RWPE1 (cell line): ENCODE results near the gene INPP5A.

Experiments
- CTCF ChIA-PET: fragments of 350-600 bp; sonication (Branson Sonifier 250); formaldehyde crosslinking; extraction: SDS; loops from one replicate; lab custom pipeline; 2021; lab: Yijun Ruan, JAX
- POLR2A ChIA-PET: fragments of 400-600 bp; formaldehyde crosslinking; extraction: SDS; loops from one replicate; lab custom pipeline; 2020; ENCODE audit warnings: antibody characterized with exemption; ENCODE audit not compliant: low non-redundant PET; lab: Yijun Ruan, JAX
- DNase-seq: peaks from one replicate; pipeline ENCODE4 v3.0.0; 2012; ENCODE audit warnings: low spot score
- H3K27ac ChIP-seq: fragments of 450-650 bp; 2 replicates; pipeline ENCODE4 v1.5.1; 2017
- TF ChIP-seq, protein P1 (sequence below): fragments of 450-650 bp; conservative IDR thresholded peaks from 2 replicates; pipeline ENCODE4 v1.5.1; 2017; ENCODE audit warnings: low read depth, mild to moderate bottlenecking

The INPP5A gene

DNA sequence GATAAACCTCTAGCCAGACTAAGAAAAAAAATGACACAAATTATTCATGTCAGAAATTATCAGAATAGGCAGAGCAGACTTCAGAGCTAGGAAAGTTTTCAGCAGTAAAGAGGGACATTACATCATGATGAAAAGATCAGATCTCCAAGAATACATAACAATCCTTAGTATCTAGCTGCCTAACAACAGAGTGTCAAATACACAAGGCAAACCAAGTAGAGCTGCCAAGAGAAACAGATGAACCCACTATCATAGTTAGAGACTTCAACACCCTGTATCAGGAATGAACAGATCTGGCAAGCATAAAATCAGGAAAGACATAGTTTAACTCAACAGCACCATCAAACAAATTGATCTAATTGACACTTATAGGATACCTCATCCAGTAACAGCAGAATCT is 156.1 kb downstream of the INPP5A start:
- ChIA-PET POLR2A (no interaction called here), CTCF (interaction anchor here (0.8 to 1.2 kb wide), 2 partner anchors 10 to 39 kb away, joined by 3 to 5 read pairs; no protein-coding TSS in a partner anchor)
- no peak for DNase-seq
- H3K27ac ChIP-seq: no peak overlapping the region
- TF ChIP-seq, protein P1, sequence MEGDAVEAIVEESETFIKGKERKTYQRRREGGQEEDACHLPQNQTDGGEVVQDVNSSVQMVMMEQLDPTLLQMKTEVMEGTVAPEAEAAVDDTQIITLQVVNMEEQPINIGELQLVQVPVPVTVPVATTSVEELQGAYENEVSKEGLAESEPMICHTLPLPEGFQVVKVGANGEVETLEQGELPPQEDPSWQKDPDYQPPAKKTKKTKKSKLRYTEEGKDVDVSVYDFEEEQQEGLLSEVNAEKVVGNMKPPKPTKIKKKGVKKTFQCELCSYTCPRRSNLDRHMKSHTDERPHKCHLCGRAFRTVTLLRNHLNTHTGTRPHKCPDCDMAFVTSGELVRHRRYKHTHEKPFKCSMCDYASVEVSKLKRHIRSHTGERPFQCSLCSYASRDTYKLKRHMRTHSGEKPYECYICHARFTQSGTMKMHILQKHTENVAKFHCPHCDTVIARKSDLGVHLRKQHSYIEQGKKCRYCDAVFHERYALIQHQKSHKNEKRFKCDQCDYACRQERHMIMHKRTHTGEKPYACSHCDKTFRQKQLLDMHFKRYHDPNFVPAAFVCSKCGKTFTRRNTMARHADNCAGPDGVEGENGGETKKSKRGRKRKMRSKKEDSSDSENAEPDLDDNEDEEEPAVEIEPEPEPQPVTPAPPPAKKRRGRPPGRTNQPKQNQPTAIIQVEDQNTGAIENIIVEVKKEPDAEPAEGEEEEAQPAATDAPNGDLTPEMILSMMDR: no peak

DNA sequence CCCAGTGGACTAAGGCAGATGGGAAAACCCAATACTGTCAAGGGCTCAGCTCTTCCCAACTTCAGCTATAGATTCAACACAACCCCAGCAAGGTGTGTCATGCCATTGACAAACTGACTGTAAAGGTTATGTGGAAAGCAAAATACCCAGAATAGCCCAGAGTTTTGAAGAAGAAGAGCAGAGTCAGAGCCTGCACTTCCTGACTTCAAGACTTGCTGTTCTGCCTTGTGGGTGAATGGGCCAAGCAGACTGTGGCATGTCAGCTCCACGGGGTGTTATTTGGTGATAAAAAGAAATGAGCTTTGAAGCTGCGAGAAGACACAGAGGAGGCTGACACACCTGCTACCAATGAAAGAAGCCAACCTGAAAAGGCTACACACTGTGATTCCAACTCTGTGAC is 158.6 kb downstream of the INPP5A start:
- POLR2A ChIA-PET: no interaction called here
- H3K27ac ChIP-seq: no peak overlapping the region
- no peak for DNase-seq
- TF ChIP-seq, protein P1: no peak
- CTCF ChIA-PET: no interaction called here

DNA sequence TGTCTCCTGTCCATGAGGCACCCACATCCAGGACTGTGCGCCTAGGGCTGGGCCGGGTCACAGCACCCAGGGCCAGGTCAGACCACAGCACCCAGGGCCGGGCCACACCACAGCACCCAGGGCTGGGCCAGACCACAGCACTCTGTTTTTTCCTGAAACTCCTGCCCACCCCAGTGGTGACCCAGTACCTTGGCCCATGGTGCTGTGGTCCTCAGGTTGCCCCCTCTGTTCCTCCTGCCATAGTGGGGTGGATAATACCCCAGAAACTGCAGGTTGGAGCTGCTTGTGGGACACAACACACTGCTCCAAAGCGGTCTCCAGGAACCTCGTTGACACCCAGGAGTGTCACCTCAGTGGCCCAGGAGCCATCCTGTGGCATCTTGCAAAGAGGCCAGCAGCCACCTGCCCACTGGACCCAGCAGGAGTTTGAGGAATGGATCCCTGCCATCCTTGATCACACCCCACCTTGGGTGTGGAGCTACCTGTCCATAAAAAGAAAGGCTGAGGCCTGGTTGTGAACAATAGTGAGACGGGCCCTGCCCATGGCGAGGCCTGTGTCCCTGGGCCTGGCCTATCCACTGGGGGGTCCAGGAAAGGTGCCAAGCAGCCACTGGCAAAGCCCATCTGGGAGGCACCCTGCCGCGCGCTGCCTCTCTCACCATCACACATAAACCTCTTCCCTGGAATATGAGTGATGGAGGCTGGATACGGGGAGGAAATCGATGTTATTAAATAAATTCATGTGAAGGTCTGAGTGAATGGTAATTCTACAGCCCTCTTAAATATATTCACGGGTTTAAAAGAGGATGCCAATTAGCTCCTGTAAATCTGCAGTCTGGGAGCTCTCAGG is 159.4 kb downstream of the INPP5A start:
- CTCF ChIA-PET: no interaction called here
- TF ChIP-seq, protein P1: no peak
- H3K27ac ChIP-seq: no peak overlapping the region

DNA sequence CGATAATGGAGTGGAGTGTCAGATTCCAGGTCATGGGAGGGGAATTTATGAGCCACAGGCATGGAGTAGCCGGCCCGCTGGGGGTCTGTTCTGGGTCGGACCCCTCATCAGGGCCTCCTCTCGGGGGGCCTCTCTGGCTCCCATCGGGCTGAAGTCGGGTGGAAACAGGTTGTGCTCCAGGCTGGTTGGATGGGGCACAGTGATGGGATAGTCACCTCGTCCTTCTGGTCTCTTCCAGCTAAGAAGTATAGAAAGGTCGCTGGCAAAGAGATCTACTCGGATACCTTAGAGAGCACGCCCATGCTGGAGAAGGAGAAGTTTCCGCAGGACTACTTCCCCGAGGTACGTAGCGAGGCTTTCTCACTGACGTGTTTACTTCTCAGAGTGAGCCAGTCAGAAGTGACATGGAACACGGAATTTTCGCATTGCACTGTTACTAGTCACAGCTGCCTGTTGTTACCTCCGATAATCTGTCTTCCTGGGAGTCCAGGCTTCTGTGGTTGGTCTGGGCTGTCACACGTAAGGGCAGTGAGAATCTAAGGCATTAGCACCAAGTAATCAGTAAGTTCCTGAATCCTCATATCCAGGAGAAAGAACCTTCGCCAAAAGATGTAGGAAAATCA is 160.1 kb downstream of the INPP5A start:
- ChIA-PET POLR2A (no interaction called here), CTCF (interaction anchor here (0.9 kb wide), 1 partner anchor 43 kb away, joined by 3 read pairs; no protein-coding TSS in a partner anchor)
- no peak for DNase-seq
- H3K27ac ChIP-seq: no peak overlapping the region
- TF ChIP-seq, protein P1: no peak

More for the DNA sequence above, 159.4 kb downstream of the INPP5A start:
- DNase-seq: no peak
- POLR2A ChIA-PET: no interaction called here

DNA sequence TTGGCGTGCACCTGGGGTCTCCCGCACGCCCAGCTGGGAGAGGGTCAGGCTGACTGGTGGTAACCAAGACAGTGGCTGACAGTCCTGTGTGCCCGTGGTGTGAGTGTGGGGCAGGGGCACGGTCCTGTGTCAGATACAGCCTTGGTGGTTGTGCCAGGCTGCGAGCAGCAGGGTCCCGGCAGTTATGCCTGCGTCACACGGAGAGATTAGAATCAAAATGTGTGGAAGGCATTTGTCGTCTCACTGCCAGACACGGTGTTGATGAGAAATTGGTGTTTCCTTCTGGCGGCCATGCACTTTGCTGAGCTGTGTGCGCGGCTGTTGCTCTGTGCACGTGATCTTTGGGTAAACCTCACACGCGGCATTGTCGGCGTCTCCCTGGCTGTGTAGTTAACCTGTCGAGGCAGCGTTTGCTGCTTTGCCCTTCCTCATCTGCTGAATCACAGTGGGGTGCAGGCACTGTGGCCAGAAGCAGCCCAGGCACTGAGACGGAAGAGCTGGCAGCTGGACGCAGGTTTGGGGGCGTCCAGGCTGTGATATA is 160.7 kb downstream of the INPP5A start:
- DNase-seq: no peak
- POLR2A ChIA-PET: no interaction called here
- TF ChIP-seq, protein P1: no peak
- CTCF ChIA-PET: interaction anchor here (0.9 kb wide), 1 partner anchor 44 kb away, joined by 3 read pairs; no protein-coding TSS in a partner anchor
- H3K27ac ChIP-seq: no peak overlapping the region

DNA sequence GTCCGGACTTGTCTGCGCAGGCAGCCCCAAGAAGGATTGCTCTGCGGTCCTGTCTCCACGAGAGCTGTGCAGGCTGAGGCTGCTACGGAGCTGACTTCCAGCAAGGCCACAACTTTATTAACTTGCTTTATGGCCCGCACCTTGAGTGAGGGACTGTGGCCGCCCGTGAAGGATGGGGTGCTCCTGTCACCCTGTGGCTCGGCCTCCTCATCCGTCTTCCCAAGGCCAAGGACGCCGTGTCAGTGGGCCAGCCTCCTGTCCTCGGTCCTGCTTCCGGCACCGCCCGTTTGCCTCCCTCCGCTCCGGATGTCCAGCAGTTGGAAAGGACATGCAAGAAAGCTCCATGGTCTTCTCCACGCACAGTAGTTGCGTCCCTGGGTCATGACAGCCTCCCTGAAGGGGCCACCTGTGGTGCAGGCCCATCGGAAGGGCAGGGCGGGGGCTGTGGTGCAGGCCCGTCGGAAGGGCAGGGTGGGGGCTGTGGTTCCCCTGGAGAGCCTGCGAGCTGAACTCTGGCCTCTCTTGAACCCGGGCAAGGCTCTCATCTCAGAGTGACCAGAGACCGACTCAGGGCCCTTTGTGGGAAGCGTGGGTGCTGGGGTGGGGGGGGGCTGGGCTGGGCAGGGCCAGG is 161.3 kb downstream of the INPP5A start:
- H3K27ac ChIP-seq: no peak overlapping the region
- DNase-seq: no peak
- POLR2A ChIA-PET: no interaction called here
- CTCF ChIA-PET: interaction anchor here (0.6 to 0.9 kb wide), 2 partner anchors 45 to 739 kb away, joined by 3 read pairs; no protein-coding TSS in a partner anchor
- TF ChIP-seq, protein P1: no peak
